H9 (cell line): Measurements from ENCODE around the gene CST6. TPM values are rescaled to one million over a fixed set of nuclear protein-coding genes. Genes with fewer than 3 reads are reported as not detected.

ENCODE experiments used
- DNase-seq: peaks from one replicate; pipeline ENCODE4 v3.0.0-alpha.2; 2017
- H2AFZ ChIP-seq: one replicate; pipeline ENCODE4 v1.6.1; 2013; ENCODE audit warnings: mild to moderate bottlenecking, low read length, control low read depth, moderate library complexity
- H2AK5ac ChIP-seq: 2 replicates; pipeline ENCODE4 v1.6.1; 2013; ENCODE audit warnings: low read length, control low read depth, mixed read lengths; ENCODE audit not compliant: insufficient read length
- H2BK120ac ChIP-seq: one replicate; pipeline ENCODE4 v1.6.1; 2013; ENCODE audit warnings: low read depth, mild to moderate bottlenecking, low read length, control low read depth, inconsistent platforms; ENCODE audit not compliant: poor library complexity, severe bottlenecking
- H2BK12ac ChIP-seq: 2 replicates; pipeline ENCODE4 v1.6.1; 2013; ENCODE audit warnings: low read length, control low read depth, mixed read lengths, low read depth; ENCODE audit not compliant: insufficient read length
- H2BK15ac ChIP-seq: 2 replicates; pipeline ENCODE4 v1.6.1; 2013; ENCODE audit warnings: low read depth, low read length, control low read depth
- H2BK20ac ChIP-seq: one replicate; pipeline ENCODE4 v1.6.1; 2013; ENCODE audit warnings: low read depth, mild to moderate bottlenecking, low read length, control low read depth, inconsistent platforms; ENCODE audit not compliant: poor library complexity, severe bottlenecking
- H2BK5ac ChIP-seq: 2 replicates; pipeline ENCODE4 v1.6.1; 2013; ENCODE audit warnings: low read length, control low read depth, mixed read lengths; ENCODE audit not compliant: insufficient read length
- H3K14ac ChIP-seq: 2 replicates; pipeline ENCODE4 v1.6.1; 2013; ENCODE audit warnings: low read length, control low read depth; ENCODE audit not compliant: insufficient read depth
- H3K18ac ChIP-seq: 2 replicates; pipeline ENCODE4 v1.6.1; 2013; ENCODE audit warnings: low read depth, mild to moderate bottlenecking, mixed read lengths, low read length, control low read depth; ENCODE audit not compliant: insufficient read length
- H3K23ac ChIP-seq: 2 replicates; pipeline ENCODE4 v1.6.1; 2013; ENCODE audit warnings: low read length, control low read depth, mixed read lengths, low read depth; ENCODE audit not compliant: insufficient read length
- H3K23me2 ChIP-seq: 2 replicates; pipeline ENCODE4 v1.6.1; 2013; ENCODE audit warnings: low read depth, mild to moderate bottlenecking, mixed read lengths, low read length, control low read depth; ENCODE audit not compliant: insufficient read length, poor library complexity, severe bottlenecking
- H3K27ac ChIP-seq: 2 replicates; pipeline ENCODE4 v1.5.1; 2013; ENCODE audit warnings: low read length, control low read depth, mixed read lengths, low read depth; ENCODE audit not compliant: insufficient read length
- H3K27me3 ChIP-seq: 2 replicates; pipeline ENCODE4 v1.6.1; 2013; ENCODE audit warnings: low read length, control low read depth, inconsistent platforms; ENCODE audit not compliant: insufficient read depth
- H3K4ac ChIP-seq: 2 replicates; pipeline ENCODE4 v1.6.1; 2013; ENCODE audit warnings: low read depth, mild to moderate bottlenecking, control low read depth, inconsistent platforms, low read length, moderate library complexity
- H3K4me1 ChIP-seq: 2 replicates; pipeline ENCODE4 v1.6.1; 2013; ENCODE audit warnings: low read length, control low read depth, inconsistent platforms; ENCODE audit not compliant: insufficient read depth
- H3K4me2 ChIP-seq: 2 replicates; pipeline ENCODE4 v1.6.1; 2013; ENCODE audit warnings: low read length, control low read depth, mixed read lengths; ENCODE audit not compliant: insufficient read length, insufficient read depth
- H3K56ac ChIP-seq: 2 replicates; pipeline ENCODE4 v1.6.1; 2013; ENCODE audit warnings: low read depth, mild to moderate bottlenecking, mixed read lengths, low read length, control low read depth; ENCODE audit not compliant: insufficient read length
- H3K79me1 ChIP-seq: 2 replicates; pipeline ENCODE4 v1.6.1; 2013; ENCODE audit warnings: low read depth, mild to moderate bottlenecking, moderate library complexity, low read length, control low read depth, inconsistent platforms; ENCODE audit not compliant: insufficient read depth, poor library complexity, severe bottlenecking
- H3K79me2 ChIP-seq: 2 replicates; pipeline ENCODE4 v1.6.1; 2013; ENCODE audit warnings: low read length, control low read depth, inconsistent platforms; ENCODE audit not compliant: insufficient read depth
- H3K9ac ChIP-seq: 2 replicates; pipeline ENCODE4 v1.6.1; 2013; ENCODE audit warnings: low read length, control low read depth, mixed read lengths; ENCODE audit not compliant: insufficient read length; ENCODE audit errors: extremely low read depth
- H3K9me3 ChIP-seq: one replicate; pipeline ENCODE4 v1.6.1; 2013; ENCODE audit warnings: low read depth, low read length, inconsistent platforms; ENCODE audit not compliant: control insufficient read depth
- H3T11ph ChIP-seq: one replicate; pipeline ENCODE4 v1.6.1; 2013; ENCODE audit warnings: mild to moderate bottlenecking, low read length, control low read depth, inconsistent platforms
- H4K20me1 ChIP-seq: one replicate; pipeline ENCODE4 v1.6.1; 2013; ENCODE audit not compliant: control insufficient read depth, insufficient read length, insufficient read depth
- H4K5ac ChIP-seq: 2 replicates; pipeline ENCODE4 v1.6.1; 2013; ENCODE audit warnings: low read depth, mild to moderate bottlenecking, mixed read lengths, low read length, control low read depth; ENCODE audit not compliant: insufficient read length
- H4K8ac ChIP-seq: replicated peaks from 2 replicates; pipeline ENCODE4 v1.6.1; 2013; ENCODE audit warnings: low read length, control low read depth, mixed read lengths, low read depth; ENCODE audit not compliant: insufficient read length
- H4K91ac ChIP-seq: 2 replicates; pipeline ENCODE4 v1.6.1; 2013; ENCODE audit warnings: low read depth, mild to moderate bottlenecking, moderate library complexity, mixed read lengths, low read length, control low read depth; ENCODE audit not compliant: insufficient read length
- H3K27ac Mint-ChIP-seq, 3 experiments: 2 replicates in 2 of 3; 3 replicates in 1 of 3; pipeline ENCODE4 v1.8.0; 2020 to 2021; ENCODE audit warnings: mixed read lengths in 3 of 3, mild to moderate bottlenecking in 1 of 3, moderate library complexity in 1 of 3
- H3K27me3 Mint-ChIP-seq: 2 replicates; pipeline ENCODE4 v1.8.0; 2021; ENCODE audit warnings: low read depth, mild to moderate bottlenecking, moderate library complexity, mixed read lengths
- H3K36me3 Mint-ChIP-seq, 3 experiments: 2 replicates in 2 of 3; 3 replicates in 1 of 3; pipeline ENCODE4 v1.8.0; 2020 to 2021; ENCODE audit warnings: low read depth in 3 of 3, mixed read lengths in 3 of 3; ENCODE audit not compliant: insufficient read depth in 1 of 3
- H3K4me1 Mint-ChIP-seq, 2 experiments: 2 replicates each; pipeline ENCODE4 v1.8.0; 2020; ENCODE audit warnings: mixed read lengths in 2 of 2
- H3K4me3 Mint-ChIP-seq, 2 experiments: 2 replicates in 1 of 2; 3 replicates in 1 of 2; pipeline ENCODE4 v1.8.0; 2020 to 2021; ENCODE audit warnings: mild to moderate bottlenecking in 2 of 2, mixed read lengths in 2 of 2, moderate library complexity in 1 of 2
- H3K9me3 Mint-ChIP-seq, 2 experiments: 2 replicates in 1 of 2; 3 replicates in 1 of 2; pipeline ENCODE4 v1.8.0; 2020; ENCODE audit warnings: mild to moderate bottlenecking in 2 of 2, mixed read lengths in 2 of 2, moderate library complexity in 1 of 2
- CTCF ChIP-seq: fragments of 200-600 bp; sonication (generic); conservative IDR thresholded peaks from 3 replicates; pipeline ENCODE4 v1.8.0; 2021; ENCODE audit warnings: antibody characterized with exemption, mild to moderate bottlenecking
- WGBS: extraction: QIAGEN DNeasy Blood & Tissue Kit; methylation state at CpG from one replicate; pipeline ENCODE4 v1.1.7; 2013; ENCODE audit warnings: missing lambda C conversion rate, low lambda C conversion rate, mixed read lengths; ENCODE audit not compliant: insufficient read length; ENCODE audit errors: extremely low coverage; 5-methylcytosine and 5-hydroxymethylcytosine counted together
- total RNA-seq: library from RNA; stranded (reverse); gene quantifications from 2 replicates; pipeline ENCODE4 v1.2.1, GENCODE V29; 2021

CST6 gene
- total RNA-seq, 1 experiment from 2014 or later = not detected

GRCh38 chr11:66059966-66060680 lies 48.3 kb downstream of the CST6 start:
- Mint-ChIP-seq H3K36me3 (peaks cover 73 to 98% (median 98%) of the 10 kb centered on the region in 3 experiments), H3K27me3 (no peaks in the 10 kb centered on the region), H3K27ac (no peak overlapping the region; a peak in 1 of 7 replicates), H3K9me3 (no peaks in the 10 kb centered on the region), H3K4me1 (no peaks in the 10 kb centered on the region), H3K4me3 (no peak overlapping the region; a peak in 1 of 5 replicates)
- no CpG with 5 or more reads among the region's 8 CpGs for WGBS
- H3K27me3 ChIP-seq = no peaks in the 10 kb centered on the region
- no peak overlapping the region for H2BK120ac ChIP-seq
- H3K14ac ChIP-seq = no peak overlapping the region
- H3K79me1 ChIP-seq = peaks cover 1% of the 10 kb centered on the region
- no peak overlapping the region for H2BK5ac ChIP-seq
- H2BK20ac ChIP-seq = no peak overlapping the region
- H2BK15ac ChIP-seq = no peak overlapping the region
- no peak overlapping the region for H4K5ac ChIP-seq
- no peak overlapping the region for H4K8ac ChIP-seq
- no peaks in the 10 kb centered on the region for H3K23me2 ChIP-seq
- no peak overlapping the region for H3K18ac ChIP-seq
- H2AK5ac ChIP-seq = no peak overlapping the region
- no peaks in the 10 kb centered on the region for H3K79me2 ChIP-seq
- no peaks in the 10 kb centered on the region for H3K4me1 ChIP-seq
- no peak overlapping the region for H2BK12ac ChIP-seq
- no peaks in the 10 kb centered on the region for H4K20me1 ChIP-seq
- no peak for TF ChIP-seq CTCF
- no peak overlapping the region for H3K4me2 ChIP-seq
- no peak overlapping the region for H4K91ac ChIP-seq
- no peak overlapping the region for H3K23ac ChIP-seq
- H3K4ac ChIP-seq = no peak overlapping the region
- no peak overlapping the region for H3K27ac ChIP-seq
- no peak overlapping the region for H3K56ac ChIP-seq
- H3K9me3 ChIP-seq = no peaks in the 10 kb centered on the region
- no peak for DNase-seq
- no peak overlapping the region for H3T11ph ChIP-seq
- H2AFZ ChIP-seq = no peak overlapping the region
- H3K9ac ChIP-seq = no peak overlapping the region
